Neuronal stem cell (in vitro differentiated cells): ENCODE results near the gene BICRA.
A peak's percentile ranks its signal among the peaks of the same experiment; 100 is the strongest.

Experiments used
- DNase-seq: peaks from one replicate; pipeline ENCODE4 v3.0.0-alpha.2; 2013; ENCODE audit warnings: low spot score
- H2AFZ ChIP-seq: one replicate; pipeline ENCODE4 v1.6.1; 2013; ENCODE audit warnings: mild to moderate bottlenecking, low read length, inconsistent platforms
- H2AK5ac ChIP-seq: 2 replicates; pipeline ENCODE4 v1.6.1; 2013; ENCODE audit warnings: low read depth, mild to moderate bottlenecking, inconsistent platforms, low read length, moderate library complexity, mixed read lengths
- H2BK120ac ChIP-seq: 2 replicates; pipeline ENCODE4 v1.6.1; 2013; ENCODE audit warnings: low read depth, mild to moderate bottlenecking, inconsistent platforms, low read length, moderate library complexity, mixed read lengths
- H2BK12ac ChIP-seq: one replicate; pipeline ENCODE4 v1.6.1; 2013; ENCODE audit warnings: low read length, inconsistent platforms
- H2BK15ac ChIP-seq: 2 replicates; pipeline ENCODE4 v1.6.1; 2013; ENCODE audit warnings: mild to moderate bottlenecking, low read length, inconsistent platforms, mixed read lengths
- H2BK5ac ChIP-seq: one replicate; pipeline ENCODE4 v1.6.1; 2013; ENCODE audit warnings: inconsistent platforms, mild to moderate bottlenecking, low read length, moderate library complexity
- H3K14ac ChIP-seq: one replicate; pipeline ENCODE4 v1.6.1; 2013; ENCODE audit warnings: low read length, inconsistent platforms
- H3K18ac ChIP-seq: 2 replicates; pipeline ENCODE4 v1.6.1; 2013; ENCODE audit warnings: low read length, inconsistent platforms
- H3K23ac ChIP-seq: 2 replicates; pipeline ENCODE4 v1.6.1; 2013; ENCODE audit warnings: low read depth, mild to moderate bottlenecking, mixed read lengths, low read length, inconsistent platforms; ENCODE audit not compliant: poor library complexity
- H3K27ac ChIP-seq: replicated peaks from 3 replicates; pipeline ENCODE4 v1.5.1; 2013; ENCODE audit warnings: low read length, inconsistent platforms
- H3K27me3 ChIP-seq, 3 experiments: 2 replicates each; pipeline ENCODE4 v1.6.1; 2013; ENCODE audit warnings: low read length in 3 of 3, mild to moderate bottlenecking in 2 of 3, inconsistent platforms in 1 of 3, low read depth in 1 of 3, mixed read lengths in 1 of 3, moderate library complexity in 1 of 3; ENCODE audit not compliant: control insufficient read depth in 3 of 3, insufficient read depth in 3 of 3
- H3K36me3 ChIP-seq, 2 donors: replicated peaks in 1 of 2; 2 replicates each; pipeline ENCODE4 v1.6.1; 2013; ENCODE audit warnings: low read length in 2 of 2; ENCODE audit not compliant: control insufficient read depth in 2 of 2, insufficient read depth in 2 of 2
- H3K4ac ChIP-seq: 2 replicates; pipeline ENCODE4 v1.6.1; 2013; ENCODE audit warnings: inconsistent platforms, mild to moderate bottlenecking, low read length, moderate library complexity
- H3K4me1 ChIP-seq, 2 donors: 1 replicate in 1 of 2; 2 replicates in 1 of 2; pipeline ENCODE4 v1.6.1; 2013; ENCODE audit warnings: low read length in 2 of 2, low read depth in 1 of 2; ENCODE audit not compliant: control insufficient read depth in 2 of 2, insufficient read depth in 1 of 2
- H3K4me2 ChIP-seq: one replicate; pipeline ENCODE4 v1.6.1; 2013; ENCODE audit warnings: mild to moderate bottlenecking, low read length, inconsistent platforms; ENCODE audit not compliant: insufficient read depth, poor library complexity, severe bottlenecking
- H3K4me3 ChIP-seq, 2 donors: 2 replicates each; pipeline ENCODE4 v1.5.1; 2013; ENCODE audit warnings: low read length in 2 of 2, mild to moderate bottlenecking in 2 of 2, inconsistent platforms in 1 of 2, moderate library complexity in 1 of 2
- H3K79me1 ChIP-seq: one replicate; pipeline ENCODE4 v1.6.1; 2013; ENCODE audit warnings: low read depth, mild to moderate bottlenecking, inconsistent platforms, low read length, moderate library complexity
- H3K9ac ChIP-seq: one replicate; pipeline ENCODE4 v1.6.1; 2013; ENCODE audit warnings: mild to moderate bottlenecking, low read depth, low read length, inconsistent platforms; ENCODE audit not compliant: poor library complexity
- H3K9me3 ChIP-seq, 2 donors: replicated peaks in 1 of 2; 2 replicates each; pipeline versions ENCODE3 to v1.6.1; 2013; ENCODE audit warnings: low read length in 2 of 2, mild to moderate bottlenecking in 2 of 2, inconsistent platforms in 1 of 2, low read depth in 1 of 2, mixed read lengths in 1 of 2, moderate library complexity in 1 of 2; ENCODE audit not compliant: control insufficient read depth in 2 of 2, insufficient read depth in 1 of 2
- H4K8ac ChIP-seq: one replicate; pipeline ENCODE4 v1.6.1; 2013; ENCODE audit warnings: low read depth, mild to moderate bottlenecking, inconsistent platforms, low read length, moderate library complexity
- H4K91ac ChIP-seq: one replicate; pipeline ENCODE4 v1.6.1; 2013; ENCODE audit warnings: low read length, low read depth, mild to moderate bottlenecking, inconsistent platforms; ENCODE audit not compliant: poor library complexity
- WGBS, 2 donors: extraction: QIAGEN DNeasy Blood & Tissue Kit; methylation state at CpG; one replicate each; pipeline ENCODE4 v1.1.7; 2013; ENCODE audit warnings: missing lambda C conversion rate in 2 of 2, mixed read lengths in 1 of 2; ENCODE audit not compliant: insufficient read length in 2 of 2, insufficient replicate concordance in 1 of 2; ENCODE audit errors: extremely low coverage in 2 of 2; 5-methylcytosine and 5-hydroxymethylcytosine counted together

The BICRA gene

GRCh38 chr19:47680858-47681332, 72.0 kb downstream of the BICRA start:
- Histone ChIP-seq H2AK5ac (no peak overlapping the region), H3K4me1 (no peaks in the 10 kb centered on the region), H2BK15ac (no peak overlapping the region), H3K27ac (no peak overlapping the region), H2AFZ (no peak overlapping the region), H3K9me3 (no peaks in the 10 kb centered on the region), H3K4ac (no peak overlapping the region), H3K18ac (no peak overlapping the region), H3K79me1 (peaks cover 8% of the 10 kb centered on the region), H4K91ac (no peak overlapping the region), H2BK12ac (peak overlapping the region; percentile 73), H4K8ac (no peak overlapping the region), H3K36me3 (peaks cover 31 to 59% of the 10 kb centered on the region in 2 donors), H3K4me3 (no peak overlapping the region), H3K14ac (no peak overlapping the region), H3K27me3 (no peaks in the 10 kb centered on the region), H2BK5ac (no peak overlapping the region), H3K4me2 (no peak overlapping the region), H3K9ac (no peak overlapping the region), H3K23ac (peak overlapping the region; percentile 65), H2BK120ac (no peak overlapping the region)
- WGBS, 2 donors = no CpG with 5 or more reads among the region's 34 CpGs
- DNase-seq = no peak

- H2AFZ ChIP-seq = no peak overlapping the region
- H3K18ac ChIP-seq = peak overlapping the region; percentile 28
- H3K79me1 ChIP-seq = peaks cover 8% of the 10 kb centered on the region
- peaks cover 29 to 59% of the 10 kb centered on the region in 2 donors for H3K36me3 ChIP-seq
- WGBS, 2 donors = no CpG with 5 or more reads among the region's 6 CpGs
- peak overlapping the region; percentile 65 for H3K23ac ChIP-seq
- no peaks in the 10 kb centered on the region for H3K27me3 ChIP-seq
- no peak overlapping the region for H3K9ac ChIP-seq
- no peak overlapping the region for H2BK5ac ChIP-seq
- H3K4me2 ChIP-seq = no peak overlapping the region
- peak overlapping the region; percentile 73 for H2BK12ac ChIP-seq
- no peak overlapping the region for H4K91ac ChIP-seq
- no peak overlapping the region for H2AK5ac ChIP-seq
- no peak overlapping the region for H2BK15ac ChIP-seq
- peak overlapping the region; percentile 56 for H3K14ac ChIP-seq
- H2BK120ac ChIP-seq = no peak overlapping the region
- no peaks in the 10 kb centered on the region for H3K9me3 ChIP-seq
- no peak overlapping the region for H3K27ac ChIP-seq
- no peak overlapping the region for H3K4ac ChIP-seq
- H4K8ac ChIP-seq = peak overlapping the region; percentile 43
- H3K4me1 ChIP-seq = no peaks in the 10 kb centered on the region
- DNase-seq = no peak
- H3K4me3 ChIP-seq = no peak overlapping the region
Observed at GRCh38 chr19:47681388-47681787, 72.5 kb downstream of the BICRA start.

DNA sequence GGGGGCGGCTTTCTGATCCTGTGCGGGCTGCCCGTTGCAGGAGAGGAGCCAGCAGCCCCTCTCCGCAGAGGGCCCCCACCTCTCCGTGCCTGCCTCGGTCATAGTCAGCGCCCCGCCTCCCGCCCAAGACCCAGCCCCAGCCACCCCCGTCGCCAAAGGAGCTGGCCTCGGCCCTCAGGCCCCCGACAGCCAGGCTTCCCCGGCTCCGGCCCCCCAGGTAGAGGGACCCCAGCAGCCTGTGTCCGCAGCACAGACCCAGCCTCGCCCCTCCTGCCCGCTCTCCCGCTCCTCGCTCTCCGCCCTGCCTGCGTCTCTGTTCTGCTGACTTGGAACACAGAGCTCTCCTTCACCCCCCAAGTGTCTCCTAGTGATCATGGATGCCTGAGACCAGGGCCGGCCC, 73.0 kb downstream of the BICRA start:
- H3K27ac ChIP-seq = no peak overlapping the region
- no peaks in the 10 kb centered on the region for H3K9me3 ChIP-seq
- H3K27me3 ChIP-seq = no peaks in the 10 kb centered on the region
- no peak overlapping the region for H3K4ac ChIP-seq
- no peak overlapping the region for H3K18ac ChIP-seq
- no peak overlapping the region for H2BK120ac ChIP-seq
- peak overlapping the region; percentile 65 for H3K23ac ChIP-seq
- H2BK12ac ChIP-seq = no peak overlapping the region
- no peak for DNase-seq
- no peak overlapping the region for H2AK5ac ChIP-seq
- H2BK15ac ChIP-seq = no peak overlapping the region
- H3K9ac ChIP-seq = no peak overlapping the region
- peak overlapping the region; percentile 43 for H4K8ac ChIP-seq
- no CpG with 5 or more reads among the region's 23 CpGs for WGBS, 2 donors
- peak overlapping the region; percentile 38 for H3K14ac ChIP-seq
- H2BK5ac ChIP-seq = no peak overlapping the region
- no peak overlapping the region for H4K91ac ChIP-seq
- no peak overlapping the region for H2AFZ ChIP-seq
- H3K79me1 ChIP-seq = peaks cover 8% of the 10 kb centered on the region
- H3K36me3 ChIP-seq = peaks cover 26 to 57% of the 10 kb centered on the region in 2 donors
- H3K4me3 ChIP-seq = no peak overlapping the region
- no peak overlapping the region for H3K4me2 ChIP-seq
- H3K4me1 ChIP-seq = no peaks in the 10 kb centered on the region

- H3K4ac ChIP-seq = no peak overlapping the region
- peaks cover 23 to 58% of the 10 kb centered on the region in 2 donors for H3K36me3 ChIP-seq
- H4K91ac ChIP-seq = no peak overlapping the region
- no peak overlapping the region for H2BK5ac ChIP-seq
- peaks cover 8% of the 10 kb centered on the region for H3K79me1 ChIP-seq
- no peak overlapping the region for H2BK12ac ChIP-seq
- no peak overlapping the region for H3K14ac ChIP-seq
- no CpG with 5 or more reads among the region's 6 CpGs for WGBS, 2 donors
- no peak overlapping the region for H3K9ac ChIP-seq
- DNase-seq = no peak
- H2AFZ ChIP-seq = no peak overlapping the region
- no peak overlapping the region for H4K8ac ChIP-seq
- H3K4me2 ChIP-seq = no peak overlapping the region
- no peak overlapping the region for H2BK15ac ChIP-seq
- H3K27me3 ChIP-seq = no peaks in the 10 kb centered on the region
- H3K27ac ChIP-seq = no peak overlapping the region
- H3K23ac ChIP-seq = no peak overlapping the region
- no peaks in the 10 kb centered on the region for H3K4me1 ChIP-seq
- H3K18ac ChIP-seq = no peak overlapping the region
- no peak overlapping the region for H2BK120ac ChIP-seq
- no peak overlapping the region for H2AK5ac ChIP-seq
- H3K9me3 ChIP-seq = no peaks in the 10 kb centered on the region
- no peak overlapping the region for H3K4me3 ChIP-seq
Observed at GRCh38 chr19:47682939-47683338, 74.0 kb downstream of the BICRA start.
